ENCODE measurements around the gene SPHKAP. TPM values are rescaled to one million over a fixed set of nuclear protein-coding genes. Genes with fewer than 3 reads are reported as not detected.
"Not testable (repeated sequence)": the region's sequence is repeated elsewhere in the genome, so short reads cannot be mapped to it uniquely, and the experiment has no call there.

The SPHKAP gene
- total RNA-seq, 4 donors from 2014 or later = 0.07 TPM; not detected in 3

DNA sequence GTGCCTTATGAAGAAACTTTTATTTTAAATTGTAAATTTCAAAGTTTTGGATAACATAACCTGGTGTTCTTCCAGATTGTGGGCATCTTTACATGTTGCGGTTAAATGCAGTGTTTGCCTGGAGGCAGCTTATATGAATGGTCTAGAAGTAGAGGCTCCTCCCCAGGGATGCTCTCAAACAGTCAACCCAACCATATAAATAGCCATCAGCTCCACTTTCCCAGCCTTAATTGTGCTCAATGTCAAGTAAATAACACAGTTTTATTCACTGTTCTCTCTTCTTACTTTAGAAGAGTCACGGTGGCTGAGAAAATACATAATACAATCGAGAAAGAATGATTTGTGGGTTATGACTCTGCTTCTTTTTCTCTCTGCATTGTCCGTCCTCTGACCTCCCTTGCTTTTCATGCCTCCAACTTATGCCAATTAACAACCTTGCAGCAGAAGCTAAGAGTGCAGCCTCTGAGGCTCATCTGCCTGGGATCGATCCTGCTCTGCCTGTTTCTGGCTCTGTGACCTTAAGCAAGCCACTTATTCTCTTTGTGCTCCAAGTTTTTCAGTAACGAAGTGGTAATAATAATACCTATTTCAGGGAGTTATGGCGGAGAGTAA lies 209.8 kb downstream of the SPHKAP start:
- H3K27me3 ChIP-seq = no peaks in the 10 kb centered on the region
- no peak overlapping the region for H3K4me3 ChIP-seq
- intact Hi-C loops (cut with DNase I; ENCODE audit: low total_unique reads) = no loop called here
- DNase-seq = no peak
- no peaks in the 10 kb centered on the region for H3K9me3 ChIP-seq
- TF ChIP-seq, protein P1, sequence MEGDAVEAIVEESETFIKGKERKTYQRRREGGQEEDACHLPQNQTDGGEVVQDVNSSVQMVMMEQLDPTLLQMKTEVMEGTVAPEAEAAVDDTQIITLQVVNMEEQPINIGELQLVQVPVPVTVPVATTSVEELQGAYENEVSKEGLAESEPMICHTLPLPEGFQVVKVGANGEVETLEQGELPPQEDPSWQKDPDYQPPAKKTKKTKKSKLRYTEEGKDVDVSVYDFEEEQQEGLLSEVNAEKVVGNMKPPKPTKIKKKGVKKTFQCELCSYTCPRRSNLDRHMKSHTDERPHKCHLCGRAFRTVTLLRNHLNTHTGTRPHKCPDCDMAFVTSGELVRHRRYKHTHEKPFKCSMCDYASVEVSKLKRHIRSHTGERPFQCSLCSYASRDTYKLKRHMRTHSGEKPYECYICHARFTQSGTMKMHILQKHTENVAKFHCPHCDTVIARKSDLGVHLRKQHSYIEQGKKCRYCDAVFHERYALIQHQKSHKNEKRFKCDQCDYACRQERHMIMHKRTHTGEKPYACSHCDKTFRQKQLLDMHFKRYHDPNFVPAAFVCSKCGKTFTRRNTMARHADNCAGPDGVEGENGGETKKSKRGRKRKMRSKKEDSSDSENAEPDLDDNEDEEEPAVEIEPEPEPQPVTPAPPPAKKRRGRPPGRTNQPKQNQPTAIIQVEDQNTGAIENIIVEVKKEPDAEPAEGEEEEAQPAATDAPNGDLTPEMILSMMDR (IDR thresholded peaks at IDR 0.05) = no peak
- no peak for TF ChIP-seq POLR2A (IDR thresholded peaks at IDR 0.05)
- no peaks in the 10 kb centered on the region for H3K36me3 ChIP-seq
- H3K4me1 ChIP-seq = no peaks in the 10 kb centered on the region
- H3K27ac ChIP-seq = no peak overlapping the region

DNA sequence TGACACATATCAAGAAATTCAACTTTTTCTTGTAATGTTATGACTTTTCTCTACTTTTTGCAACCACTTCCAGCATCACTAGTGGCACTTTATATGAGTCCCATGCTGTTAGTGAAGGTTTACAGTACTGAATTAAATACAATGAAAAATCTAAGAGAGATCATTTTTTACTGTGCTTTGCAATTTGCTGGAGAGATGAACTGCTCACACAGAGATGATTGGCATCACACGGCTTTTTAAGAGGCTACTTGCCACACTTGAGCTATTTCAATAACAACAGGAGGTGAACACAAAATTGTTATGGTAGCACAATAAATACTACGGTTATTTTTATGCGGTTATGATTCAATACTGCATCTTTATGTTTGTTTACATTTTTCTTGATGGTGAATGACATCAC lies 221.2 kb downstream of the SPHKAP start:
- Histone ChIP-seq H3K36me3 (no peaks in the 10 kb centered on the region), H3K27me3 (no peaks in the 10 kb centered on the region), H3K4me1 (no peaks in the 10 kb centered on the region), H3K9me3 (no peaks in the 10 kb centered on the region), H3K27ac (no peak overlapping the region), H3K4me3 (no peak overlapping the region)
- no peak for TF ChIP-seq POLR2A (IDR thresholded peaks at IDR 0.05)
- TF ChIP-seq, protein P1 (IDR thresholded peaks at IDR 0.05) = no peak
- no peak for DNase-seq
- intact Hi-C loops (cut with DNase I; ENCODE audit: low total_unique reads) = no loop called here

DNA sequence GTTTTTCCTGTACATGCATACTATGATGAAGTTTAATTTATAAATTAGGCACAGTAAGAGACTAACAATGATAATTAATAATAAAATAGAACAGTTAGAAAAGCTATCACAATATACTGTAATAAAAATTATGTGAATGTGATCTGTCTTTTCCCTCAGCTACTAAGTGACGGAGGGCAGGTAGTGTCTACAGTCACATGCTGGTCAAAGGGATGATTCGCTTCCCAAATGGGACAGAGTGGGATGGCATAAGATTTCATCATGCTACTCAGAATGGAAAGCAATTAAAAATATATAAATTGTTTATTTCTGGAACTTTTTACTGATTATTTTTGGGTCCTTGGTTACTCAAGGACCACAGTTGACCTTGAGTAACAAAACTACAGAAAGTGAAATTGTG lies 238.5 kb downstream of the SPHKAP start:
- no peak for DNase-seq
- intact Hi-C loops (cut with DNase I; ENCODE audit: low total_unique reads) = no loop called here
- Histone ChIP-seq H3K36me3 (no peaks in the 10 kb centered on the region), H3K27me3 (no peaks in the 10 kb centered on the region), H3K27ac (no peak overlapping the region), H3K9me3 (no peaks in the 10 kb centered on the region), H3K4me1 (no peaks in the 10 kb centered on the region), H3K4me3 (no peak overlapping the region)
- TF ChIP-seq POLR2A (IDR thresholded peaks at IDR 0.05) = no peak
- TF ChIP-seq, protein P1 (IDR thresholded peaks at IDR 0.05) = no peak

DNA sequence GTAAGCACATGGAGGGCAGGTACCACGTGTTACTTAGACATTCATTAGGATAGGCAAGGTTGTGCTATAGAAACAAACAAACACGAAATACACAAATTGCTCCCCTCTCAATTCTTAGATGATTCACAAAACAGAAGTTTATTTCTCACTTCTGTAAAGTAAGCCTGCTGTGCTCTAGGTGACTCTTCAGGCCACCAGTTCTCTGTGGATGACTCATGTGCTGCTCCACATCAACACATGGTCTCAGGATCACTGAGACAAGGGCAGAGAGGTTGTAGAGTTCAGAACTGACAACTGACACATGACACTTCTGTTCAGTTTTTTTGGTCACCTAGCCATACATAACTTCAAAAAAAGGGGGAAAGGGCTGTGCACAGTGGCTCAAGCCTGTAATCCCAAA lies 239.5 kb downstream of the SPHKAP start:
- TF ChIP-seq, protein P1 (IDR thresholded peaks at IDR 0.05) = no peak
- no peak for TF ChIP-seq POLR2A (IDR thresholded peaks at IDR 0.05)

GRCh38 chr2:227939271-227940027 lies 242.0 kb downstream of the SPHKAP start:
- no peaks in the 10 kb centered on the region for H3K36me3 ChIP-seq
- no peak overlapping the region for H3K4me3 ChIP-seq
- no peak for TF ChIP-seq POLR2A (IDR thresholded peaks at IDR 0.05)
- TF ChIP-seq, protein P1 (IDR thresholded peaks at IDR 0.05) = no peak
- intact Hi-C loops (cut with DNase I; ENCODE audit: low total_unique reads) = no loop called here
- no peaks in the 10 kb centered on the region for H3K27me3 ChIP-seq
- H3K9me3 ChIP-seq = no peaks in the 10 kb centered on the region
- DNase-seq = no peak
- H3K4me1 ChIP-seq = no peaks in the 10 kb centered on the region
- H3K27ac ChIP-seq = no peak overlapping the region

More for the DNA sequence above, 239.5 kb downstream of the SPHKAP start:
- no peaks in the 10 kb centered on the region for H3K9me3 ChIP-seq
- H3K4me1 ChIP-seq = no peaks in the 10 kb centered on the region
- intact Hi-C loops (cut with DNase I; ENCODE audit: low total_unique reads) = no loop called here
- DNase-seq = no peak
- H3K4me3 ChIP-seq = no peak overlapping the region
- no peaks in the 10 kb centered on the region for H3K36me3 ChIP-seq
- H3K27ac ChIP-seq = no peak overlapping the region
- H3K27me3 ChIP-seq = no peaks in the 10 kb centered on the region

GRCh38 chr2:227936249-227936648 lies 245.2 kb downstream of the SPHKAP start:
- H3K36me3 ChIP-seq; H3K27me3 ChIP-seq; H3K27ac ChIP-seq; DNase-seq; H3K4me3 ChIP-seq; intact Hi-C loops (cut with DNase I; ENCODE audit: low total_unique reads); H3K4me1 ChIP-seq; H3K9me3 ChIP-seq: not testable (repeated sequence)
